HG03139 (cell line): ENCODE data around the gene SCNN1B.
"Not testable (repeated sequence)": the region's sequence is repeated elsewhere in the genome, so short reads cannot be mapped to it uniquely, and the experiment has no call there.

Experiments
- ATAC-seq: cut with Tn5 transposase; IDR thresholded peaks from one replicate; pipeline ENCODE4 v1.9.1; 2021; ENCODE audit not compliant: unreplicated experiment

The SCNN1B gene

DNA sequence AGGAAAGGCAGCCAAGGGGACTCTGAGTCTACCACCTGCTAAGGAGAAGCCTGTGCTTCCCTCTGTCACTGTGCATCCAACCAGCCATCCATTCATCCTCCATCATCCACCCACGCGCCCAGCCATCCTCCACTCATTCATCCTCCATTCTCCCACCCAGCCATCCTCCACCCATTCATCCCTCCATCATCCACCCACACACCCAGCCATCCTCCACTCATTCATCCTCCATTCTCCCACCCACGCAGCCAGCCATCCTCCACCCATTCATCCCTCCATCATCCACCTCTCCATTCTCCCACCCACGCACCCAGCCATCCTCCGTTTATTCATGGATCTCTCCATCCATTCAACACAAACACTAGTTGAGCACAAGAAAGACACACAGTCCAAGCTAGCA, 76.8 kb downstream of the SCNN1B start:
- no peak for ATAC-seq

- no peak for ATAC-seq
Measured at GRCh38 chr16:23379707-23380106, 77.6 kb downstream of the SCNN1B start.

DNA sequence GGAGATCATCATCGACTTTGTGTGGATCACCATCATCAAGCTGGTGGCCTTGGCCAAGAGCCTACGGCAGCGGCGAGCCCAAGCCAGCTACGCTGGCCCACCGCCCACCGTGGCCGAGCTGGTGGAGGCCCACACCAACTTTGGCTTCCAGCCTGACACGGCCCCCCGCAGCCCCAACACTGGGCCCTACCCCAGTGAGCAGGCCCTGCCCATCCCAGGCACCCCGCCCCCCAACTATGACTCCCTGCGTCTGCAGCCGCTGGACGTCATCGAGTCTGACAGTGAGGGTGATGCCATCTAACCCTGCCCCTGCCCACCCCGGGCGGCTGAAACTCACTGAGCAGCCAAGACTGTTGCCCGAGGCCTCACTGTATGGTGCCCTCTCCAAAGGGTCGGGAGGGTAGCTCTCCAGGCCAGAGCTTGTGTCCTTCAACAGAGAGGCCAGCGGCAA, 78.4 kb downstream of the SCNN1B start:
- ATAC-seq = no peak

GRCh38 chr16:23381702-23382101, 79.6 kb downstream of the SCNN1B start:
- ATAC-seq = not testable (repeated sequence)

- ATAC-seq = no peak
Measured at GRCh38 chr16:23382279-23382678, 80.2 kb downstream of the SCNN1B start.

- ATAC-seq = no peak
Measured at GRCh38 chr16:23383881-23384280, 81.8 kb downstream of the SCNN1B start.

GRCh38 chr16:23384878-23385277, 82.8 kb downstream of the SCNN1B start:
- ATAC-seq = no peak

- ATAC-seq = no peak
Measured at GRCh38 chr16:23385441-23385840, 83.3 kb downstream of the SCNN1B start.

DNA sequence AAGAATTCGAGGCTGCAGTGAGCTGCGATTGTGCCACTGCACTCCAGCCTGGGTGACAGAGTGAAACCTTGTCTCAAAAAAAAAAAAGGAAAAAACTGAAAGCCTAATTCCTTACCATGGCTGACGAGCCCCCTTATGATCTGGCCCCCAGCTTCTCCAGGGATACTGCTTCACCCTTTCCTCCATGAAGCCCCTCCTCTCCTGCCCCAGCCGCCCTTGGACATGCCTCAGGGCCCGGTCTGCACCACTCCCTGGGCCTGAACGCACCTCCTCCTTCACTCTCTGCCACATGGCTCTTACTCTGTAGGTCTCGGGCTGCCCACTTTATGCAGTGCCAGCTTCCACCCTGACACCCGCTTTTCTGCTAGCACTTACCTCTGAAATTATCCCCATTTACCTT, 85.6 kb downstream of the SCNN1B start:
- no peak for ATAC-seq

DNA sequence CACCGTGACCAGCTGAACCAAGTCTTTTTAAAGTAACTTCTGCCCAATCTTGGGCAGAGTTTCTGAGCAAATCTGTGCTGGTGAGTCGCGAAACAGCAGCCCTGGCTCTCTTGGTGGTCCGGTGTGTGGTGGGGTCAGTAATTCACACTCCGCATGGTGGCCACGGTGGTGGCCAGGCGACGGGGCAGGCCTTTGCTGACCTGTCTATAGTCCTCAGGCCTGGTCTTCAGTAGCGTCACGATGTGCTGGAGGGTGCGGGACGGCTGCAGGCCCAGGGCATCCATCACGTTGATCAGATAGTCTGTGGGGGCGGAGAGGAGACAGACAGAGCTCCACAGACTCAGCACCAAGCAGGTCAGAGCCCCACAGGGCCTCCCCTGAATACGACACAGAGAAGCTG, 86.7 kb downstream of the SCNN1B start:
- ATAC-seq = no peak

- no peak for ATAC-seq
Measured at GRCh38 chr16:23389201-23389600, 87.1 kb downstream of the SCNN1B start.

DNA sequence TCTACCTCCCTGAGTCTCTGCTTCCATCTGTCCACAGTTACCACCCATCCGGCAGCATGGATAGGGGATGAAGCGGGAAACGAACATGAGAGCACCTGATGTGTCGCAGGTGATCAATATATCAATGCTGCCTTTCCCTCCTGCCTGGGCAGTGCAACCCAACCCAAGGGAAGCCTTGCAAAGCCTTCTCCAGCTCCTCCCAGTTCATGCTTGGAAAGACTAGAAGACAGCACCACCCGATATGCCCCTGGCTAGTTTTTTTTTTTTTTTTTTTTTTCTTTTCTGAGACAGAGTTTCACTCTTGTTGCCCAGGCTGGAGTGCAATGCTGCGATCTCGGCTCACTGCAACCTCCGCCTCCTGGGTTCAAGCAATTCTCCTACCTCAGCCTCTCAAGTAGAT, 87.8 kb downstream of the SCNN1B start:
- ATAC-seq = not testable (repeated sequence)

GRCh38 chr16:23391381-23392222, 89.5 kb downstream of the SCNN1B start:
- ATAC-seq = no peak

GRCh38 chr16:23392223-23392600, 90.1 kb downstream of the SCNN1B start:
- no peak for ATAC-seq

GRCh38 chr16:23394141-23394831, 92.2 kb downstream of the SCNN1B start:
- no peak for ATAC-seq

- ATAC-seq = no peak
Measured at GRCh38 chr16:23395732-23396131, 93.6 kb downstream of the SCNN1B start.

GRCh38 chr16:23397464-23397863, 95.4 kb downstream of the SCNN1B start:
- no peak for ATAC-seq

DNA sequence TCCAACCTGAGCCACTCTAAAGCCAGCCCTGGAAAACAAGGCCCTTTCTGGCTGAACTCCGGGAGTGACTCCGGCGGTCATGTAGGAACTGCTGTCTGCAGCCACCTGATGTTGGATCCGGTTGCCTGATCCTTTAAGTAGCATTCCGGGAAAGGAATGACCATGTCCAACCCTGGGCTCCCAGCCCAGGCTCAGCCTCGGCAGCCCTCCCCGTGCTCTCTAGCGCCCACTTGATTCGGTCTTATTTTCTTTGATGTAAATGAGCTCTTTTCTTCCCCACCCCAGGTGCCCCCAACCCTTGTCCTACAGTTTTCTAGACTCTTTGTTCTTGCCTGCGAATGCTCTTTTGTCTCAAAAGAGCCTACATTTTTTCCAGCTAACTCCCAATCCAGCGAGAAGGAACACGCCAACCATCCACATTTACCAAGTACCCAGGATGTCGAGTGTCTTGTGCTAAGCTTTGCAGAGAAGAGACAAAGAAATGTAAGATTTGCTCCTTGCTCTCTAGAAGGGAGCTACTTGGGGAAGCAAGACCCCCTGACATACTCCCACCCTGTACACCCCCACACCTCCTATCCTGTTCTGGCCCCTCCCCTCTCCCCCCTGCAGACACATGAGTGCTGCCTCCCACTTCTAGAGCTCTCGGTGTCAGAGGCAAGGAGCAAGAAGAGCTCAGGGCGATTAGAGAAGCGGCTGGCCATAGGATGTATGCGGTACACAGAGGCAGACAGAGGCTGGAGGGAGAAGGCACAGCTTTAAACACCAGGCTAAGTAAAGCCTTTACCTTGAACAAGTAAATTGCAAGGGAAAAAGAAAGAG, 97.1 kb downstream of the SCNN1B start:
- no peak for ATAC-seq

GRCh38 chr16:23400447-23400846, 98.3 kb downstream of the SCNN1B start:
- not testable (repeated sequence) for ATAC-seq

- ATAC-seq = no peak
Measured at GRCh38 chr16:23401139-23401538, 99.0 kb downstream of the SCNN1B start.

- no peak for ATAC-seq
Measured at GRCh38 chr16:23402100-23402499, 100.0 kb downstream of the SCNN1B start.
